Uterus (tissue), 4 donors: ENCODE measurements around the gene MYD88. TPM values are rescaled to one million over a fixed set of nuclear protein-coding genes. Genes with fewer than 3 reads are reported as not detected.

Source experiments
- DNase-seq, 2 donors: peaks; one replicate each; pipeline ENCODE4 v3.0.0-alpha.2; 2019 to 2020
- H3K27ac ChIP-seq, 2 donors: fragments of 200-600 bp; sonication (generic); 1 replicate in 1 of 2; 2 replicates in 1 of 2; pipeline ENCODE4 v1.5.1; 2016 to 2018
- H3K27me3 ChIP-seq, 2 donors: fragments of 200-600 bp; sonication (generic); one replicate each; pipeline ENCODE4 v1.5.1; 2018 to 2019; ENCODE audit warnings: control low read depth in 1 of 2
- H3K36me3 ChIP-seq, 2 donors: fragments of 200-600 bp; sonication (generic); one replicate each; pipeline ENCODE4 v1.5.1; 2019; ENCODE audit warnings: control low read depth in 1 of 2
- H3K4me1 ChIP-seq, 2 donors: fragments of 200-600 bp; sonication (generic); one replicate each; pipeline ENCODE4 v1.5.1; 2018 to 2019; ENCODE audit warnings: control low read depth in 1 of 2
- H3K4me3 ChIP-seq, 2 donors: fragments of 200-600 bp; sonication (generic); 1 replicate in 1 of 2; 2 replicates in 1 of 2; pipeline ENCODE4 v1.5.1; 2018 to 2019; ENCODE audit warnings: mild to moderate bottlenecking in 1 of 2
- H3K9me3 ChIP-seq, 2 donors: fragments of 200-600 bp; sonication (generic); one replicate each; pipeline ENCODE4 v1.5.1; 2019; ENCODE audit warnings: control low read depth in 1 of 2
- CTCF ChIP-seq, 4 experiments: fragments of 200-600 bp in 2 of 4; fragments of 450-650 bp in 2 of 4; sonication (generic) in 2 of 4; IDR thresholded peaks; one replicate each; pipeline ENCODE4 v1.5.1; 2016 to 2019; ENCODE audit warnings: antibody characterized with exemption in 4 of 4, mild to moderate bottlenecking in 2 of 4, moderate library complexity in 1 of 4
- POLR2A ChIP-seq, 2 donors: fragments of 450-650 bp; IDR thresholded peaks; one replicate each; pipeline ENCODE4 v1.6.1; 2016; ENCODE audit warnings: antibody characterized with exemption in 2 of 2, mild to moderate bottlenecking in 1 of 2, moderate library complexity in 1 of 2
- intact Hi-C: fragments of 100-400 bp; cut with DNase I; formaldehyde crosslinking; loops from one replicate; pipeline ENCODE4 v1.15.1; 2023; ENCODE audit warnings: low total_unique reads
- total RNA-seq, 4 donors: library from RNA; depleted of rRNA in 3 of 4; stranded (reverse); fragments of >200 nt in 3 of 4; gene quantifications; one replicate each; pipeline versions ENCODE4 v1.1.0 to v1.2.4, GENCODE V29; 2014 to 2023
- donor health status: DM: yes; HTN: yes; CAD: no.

Gene MYD88
- total RNA-seq, 4 donors from 2014 or later, result 2.0 to 30.9 (median 22.3) TPM

- TF ChIP-seq CTCF (IDR thresholded peaks at IDR 0.05) (no peak), POLR2A (IDR thresholded peaks at IDR 0.05) (no peak)
- H3K27ac ChIP-seq, result no peak overlapping the region
- H3K4me1 ChIP-seq, result peaks cover 0 to 4% of the 10 kb centered on the region in 2 donors
- no peaks in the 10 kb centered on the region for H3K27me3 ChIP-seq
- intact Hi-C loops, result loop anchor here (2.0 kb wide), 1 partner anchor 33 kb away; no protein-coding TSS in a partner anchor
- H3K9me3 ChIP-seq, result no peaks in the 10 kb centered on the region
- no peaks in the 10 kb centered on the region for H3K36me3 ChIP-seq
- DNase-seq, result no peak
- H3K4me3 ChIP-seq, result no peak overlapping the region
These were observed 29.1 kb downstream of the MYD88 start for GRCh38 chr3:38167591-38167990.

- intact Hi-C loops, result no loop called here
- peaks cover 0 to 4% of the 10 kb centered on the region in 2 donors for H3K4me1 ChIP-seq
- TF ChIP-seq POLR2A (IDR thresholded peaks at IDR 0.05) (no peak), CTCF (IDR thresholded peaks at IDR 0.05) (no peak)
- H3K27me3 ChIP-seq, result no peaks in the 10 kb centered on the region
- H3K9me3 ChIP-seq, result no peaks in the 10 kb centered on the region
- H3K36me3 ChIP-seq, result no peaks in the 10 kb centered on the region
- DNase-seq, result no peak
- no peak overlapping the region for H3K4me3 ChIP-seq
- H3K27ac ChIP-seq, result no peak overlapping the region
These were observed 29.9 kb downstream of the MYD88 start for GRCh38 chr3:38168151-38169026.

- no peak for DNase-seq
- H3K4me1 ChIP-seq, result peaks cover 0 to 4% of the 10 kb centered on the region in 2 donors
- intact Hi-C loops, result no loop called here
- TF ChIP-seq CTCF (IDR thresholded peaks at IDR 0.05), result no peak
- TF ChIP-seq POLR2A (IDR thresholded peaks at IDR 0.05), result no peak
- H3K9me3 ChIP-seq, result no peaks in the 10 kb centered on the region
- H3K36me3 ChIP-seq, result no peaks in the 10 kb centered on the region
- H3K27ac ChIP-seq, result no peak overlapping the region
- no peak overlapping the region for H3K4me3 ChIP-seq
- no peaks in the 10 kb centered on the region for H3K27me3 ChIP-seq
These were observed 30.5 kb downstream of the MYD88 start for GRCh38 chr3:38169027-38169317.

- Histone ChIP-seq H3K9me3 (no peaks in the 10 kb centered on the region), H3K27ac (no peak overlapping the region), H3K4me1 (peaks cover 4 to 8% of the 10 kb centered on the region in 2 donors), H3K4me3 (no peak overlapping the region), H3K36me3 (no peaks in the 10 kb centered on the region), H3K27me3 (no peaks in the 10 kb centered on the region)
- no peak for DNase-seq
- intact Hi-C loops, result no loop called here
- TF ChIP-seq POLR2A (IDR thresholded peaks at IDR 0.05), result no peak
- no peak for TF ChIP-seq CTCF (IDR thresholded peaks at IDR 0.05)
These were observed 32.3 kb downstream of the MYD88 start for GRCh38 chr3:38170722-38171121.

- peaks cover 0 to 8% of the 10 kb centered on the region in 2 donors for H3K4me1 ChIP-seq
- TF ChIP-seq CTCF (IDR thresholded peaks at IDR 0.05) (no peak), POLR2A (IDR thresholded peaks at IDR 0.05) (no peak)
These were observed 33.2 kb downstream of the MYD88 start for GRCh38 chr3:38171622-38172021.

More at GRCh38 chr3:38171622-38172021, 33.2 kb downstream of the MYD88 start:
- Histone ChIP-seq H3K4me3 (no peak overlapping the region), H3K36me3 (no peaks in the 10 kb centered on the region), H3K27ac (no peak overlapping the region), H3K9me3 (no peaks in the 10 kb centered on the region), H3K27me3 (no peaks in the 10 kb centered on the region)
- no peak for DNase-seq
- intact Hi-C loops, result no loop called here
